Measurements from ENCODE around the gene MTG2.
A peak's percentile ranks its signal among the peaks of the same experiment; 100 is the strongest.

- no peak for TF ChIP-seq POLR2A (IDR thresholded peaks at IDR 0.05)
- TF ChIP-seq, protein P1, sequence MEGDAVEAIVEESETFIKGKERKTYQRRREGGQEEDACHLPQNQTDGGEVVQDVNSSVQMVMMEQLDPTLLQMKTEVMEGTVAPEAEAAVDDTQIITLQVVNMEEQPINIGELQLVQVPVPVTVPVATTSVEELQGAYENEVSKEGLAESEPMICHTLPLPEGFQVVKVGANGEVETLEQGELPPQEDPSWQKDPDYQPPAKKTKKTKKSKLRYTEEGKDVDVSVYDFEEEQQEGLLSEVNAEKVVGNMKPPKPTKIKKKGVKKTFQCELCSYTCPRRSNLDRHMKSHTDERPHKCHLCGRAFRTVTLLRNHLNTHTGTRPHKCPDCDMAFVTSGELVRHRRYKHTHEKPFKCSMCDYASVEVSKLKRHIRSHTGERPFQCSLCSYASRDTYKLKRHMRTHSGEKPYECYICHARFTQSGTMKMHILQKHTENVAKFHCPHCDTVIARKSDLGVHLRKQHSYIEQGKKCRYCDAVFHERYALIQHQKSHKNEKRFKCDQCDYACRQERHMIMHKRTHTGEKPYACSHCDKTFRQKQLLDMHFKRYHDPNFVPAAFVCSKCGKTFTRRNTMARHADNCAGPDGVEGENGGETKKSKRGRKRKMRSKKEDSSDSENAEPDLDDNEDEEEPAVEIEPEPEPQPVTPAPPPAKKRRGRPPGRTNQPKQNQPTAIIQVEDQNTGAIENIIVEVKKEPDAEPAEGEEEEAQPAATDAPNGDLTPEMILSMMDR (IDR thresholded peaks at IDR 0.05): peak in 4 of 7 experiments; percentile 21 to 32 (median 24)
These were observed 41.2 kb upstream of the MTG2 start for GRCh38 chr20:62141397-62142251.
